ENCODE results near the gene MAP1B.

GRCh38 chr5:72114629-72115028, 7.4 kb downstream of the MAP1B start:
- TF ChIP-seq NPAS2 (CRISPR knock-in tag; IDR thresholded peaks at IDR 0.05; ENCODE audit: borderline replicate concordance): no peak
- no peak for TF ChIP-seq CTCF (IDR thresholded peaks at IDR 0.05)
